Caki2 (cell line): ENCODE data around the gene RAB3A. TPM values are rescaled to one million over a fixed set of nuclear protein-coding genes. Genes with fewer than 3 reads are reported as not detected.

Experiments used
- DNase-seq: peaks from one replicate; pipeline ENCODE4 v3.0.0-alpha.2; 2015; ENCODE audit warnings: low read depth
- in situ Hi-C: cut with HindIII; loops from 2 replicates; pipeline ENCODE4 v1.10.0; 2016; ENCODE audit warnings: low sequenced_read_pairs, low pct_unique_long_range_greater_than_20kb, mixed read lengths
- total RNA-seq: library from RNA; depleted of rRNA; stranded (reverse); fragments of >200 nt; shearing (Covaris generic); gene quantifications from 2 replicates; pipeline ENCODE4 v1.2.3, GENCODE V29; 2014; ENCODE audit warnings: low replicate concordance; rRNA removed

Gene RAB3A
- 0.84 TPM in 1 of 2 replicates, not detected in the other for total RNA-seq

- peak; percentile 100 for DNase-seq
- in situ Hi-C loops: no loop called here
Observed at GRCh38 chr19:18203863-18204393, at the start of gene RAB3A. TSS of gene RAB3A (minus strand) at chr19:18204042. CDS start at chr19:18202740, 1,302 bp downstream.

- DNase-seq: no peak
- in situ Hi-C loops: no loop called here
Observed at GRCh38 chr19:18253130-18253529, 49.3 kb upstream of the RAB3A start.

GRCh38 chr19:18252370-18252717, 48.5 kb upstream of the RAB3A start:
- in situ Hi-C loops: no loop called here
- DNase-seq: no peak

GRCh38 chr19:18251587-18252369, 47.9 kb upstream of the RAB3A start:
- DNase-seq: peak; percentile 61
- in situ Hi-C loops: no loop called here

GRCh38 chr19:18249834-18250233, 46.0 kb upstream of the RAB3A start:
- in situ Hi-C loops: no loop called here

GRCh38 chr19:18245297-18245696, 41.5 kb upstream of the RAB3A start:
- in situ Hi-C loops: no loop called here
- no peak for DNase-seq

More at GRCh38 chr19:18249834-18250233, 46.0 kb upstream of the RAB3A start:
- DNase-seq: no peak

GRCh38 chr19:18239303-18239702, 35.5 kb upstream of the RAB3A start:
- no peak for DNase-seq
- in situ Hi-C loops: no loop called here

- in situ Hi-C loops: no loop called here
- no peak for DNase-seq
Observed at GRCh38 chr19:18234194-18234593, 30.4 kb upstream of the RAB3A start.

GRCh38 chr19:18233224-18233825, 29.5 kb upstream of the RAB3A start:
- peak; percentile 51 for DNase-seq
- in situ Hi-C loops: no loop called here

- no peak for DNase-seq
- in situ Hi-C loops: no loop called here
Observed at GRCh38 chr19:18232540-18233223, 28.8 kb upstream of the RAB3A start.

- no peak for DNase-seq
- in situ Hi-C loops: no loop called here
Observed at GRCh38 chr19:18231775-18232174, 27.9 kb upstream of the RAB3A start.

- DNase-seq: peak; percentile 30
- in situ Hi-C loops: no loop called here
Observed at GRCh38 chr19:18230941-18231734, 27.3 kb upstream of the RAB3A start.

GRCh38 chr19:18229915-18230314, 26.1 kb upstream of the RAB3A start:
- in situ Hi-C loops: no loop called here
- DNase-seq: no peak

- in situ Hi-C loops: no loop called here
- no peak for DNase-seq
Observed at GRCh38 chr19:18229474-18229873, 25.6 kb upstream of the RAB3A start.

GRCh38 chr19:18227781-18228271, 24.0 kb upstream of the RAB3A start:
- in situ Hi-C loops: no loop called here
- DNase-seq: no peak

- no peak for DNase-seq
- in situ Hi-C loops: no loop called here
Observed at GRCh38 chr19:18226956-18227780, 23.3 kb upstream of the RAB3A start.

GRCh38 chr19:18225702-18226468, 22.0 kb upstream of the RAB3A start, which contains the start of gene PDE4C:
TSS of gene PDE4C (minus strand) at chr19:18226438. CDS start at chr19:18226415, 23 bp downstream.
- no peak for DNase-seq
- in situ Hi-C loops: no loop called here
